Suprapubic skin (tissue), 3 donors: ENCODE data around the gene SMIM33.

ENCODE experiments used
- CTCF ChIP-seq, 2 donors: fragments of 200-600 bp in 1 of 2; fragments of 450-650 bp in 1 of 2; sonication (generic) in 1 of 2; IDR thresholded peaks; one replicate each; pipeline ENCODE4 v1.5.1; 2016 to 2019; ENCODE audit warnings: antibody characterized with exemption in 2 of 2, mild to moderate bottlenecking in 1 of 2, moderate library complexity in 1 of 2
- POLR2A ChIP-seq, 2 donors: fragments of 450-650 bp; IDR thresholded peaks; one replicate each; pipeline ENCODE4 v1.6.1; 2017; ENCODE audit warnings: antibody characterized with exemption in 2 of 2, mild to moderate bottlenecking in 2 of 2, moderate library complexity in 2 of 2

- TF ChIP-seq POLR2A (IDR thresholded peaks at IDR 0.05) (no peak), CTCF (IDR thresholded peaks at IDR 0.05) (no peak)
Observed at GRCh38 chr5:139470821-139471300, at the start of gene SMIM33.
